IMR-90 (cell line): ENCODE data around the gene GOLGA8O.
"Not testable (repeated sequence)": the region's sequence is repeated elsewhere in the genome, so short reads cannot be mapped to it uniquely, and the experiment has no call there.

Source experiments
- RAD21 ChIP-seq: IDR thresholded peaks from 2 replicates; pipeline ENCODE4 v1.6.1; 2012; ENCODE audit warnings: low read length, improper control_type of control experiment
- TF ChIP-seq, protein P1 (sequence below): conservative IDR thresholded peaks from 2 replicates; pipeline ENCODE4 v1.5.1; 2012; ENCODE audit warnings: mild to moderate bottlenecking, low read depth, low read length, improper control_type of control experiment

DNA sequence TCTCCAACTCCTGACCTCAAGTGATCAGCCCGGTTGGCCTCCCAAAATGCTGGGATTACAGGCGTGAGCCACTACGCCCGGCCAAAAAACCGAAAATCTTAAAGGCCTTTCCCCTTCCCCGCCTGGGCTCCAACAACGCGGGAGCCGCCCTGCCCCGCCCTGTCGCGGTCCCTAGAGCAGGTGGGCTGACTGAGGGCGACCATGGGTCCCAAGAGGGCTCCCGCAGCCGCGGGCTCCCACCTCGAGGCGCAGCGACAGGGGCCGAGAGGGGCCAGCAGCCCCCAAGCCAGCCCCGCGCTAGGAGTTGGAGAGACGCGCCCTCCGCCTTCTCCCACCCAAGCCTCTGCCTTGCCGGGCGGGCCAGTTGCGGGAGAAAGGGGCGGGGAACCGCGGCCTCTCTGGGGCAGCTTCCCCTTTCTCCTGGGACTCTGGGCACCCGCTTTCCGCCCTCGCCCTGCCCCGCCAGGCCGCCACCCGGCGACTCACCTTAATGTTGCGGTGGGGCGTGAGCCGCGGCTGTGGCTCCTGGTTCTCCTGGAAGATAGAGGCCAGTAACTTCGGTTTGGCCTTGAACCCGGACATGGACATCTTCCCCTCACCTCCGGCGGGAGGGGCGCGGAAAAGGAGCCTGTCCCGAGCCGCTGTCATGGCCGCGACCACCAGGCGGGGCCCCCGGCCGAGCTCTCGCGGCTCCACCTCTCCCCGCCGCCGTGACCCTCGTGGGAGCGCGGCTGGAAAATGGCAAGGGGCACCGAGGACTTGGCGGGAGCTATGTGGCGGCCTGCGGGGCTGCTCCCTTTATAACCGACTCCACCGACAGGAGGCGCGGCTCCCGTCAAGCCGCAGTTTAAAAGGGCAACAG, 21.1 kb downstream of the GOLGA8O start:
- TF ChIP-seq, protein P1, sequence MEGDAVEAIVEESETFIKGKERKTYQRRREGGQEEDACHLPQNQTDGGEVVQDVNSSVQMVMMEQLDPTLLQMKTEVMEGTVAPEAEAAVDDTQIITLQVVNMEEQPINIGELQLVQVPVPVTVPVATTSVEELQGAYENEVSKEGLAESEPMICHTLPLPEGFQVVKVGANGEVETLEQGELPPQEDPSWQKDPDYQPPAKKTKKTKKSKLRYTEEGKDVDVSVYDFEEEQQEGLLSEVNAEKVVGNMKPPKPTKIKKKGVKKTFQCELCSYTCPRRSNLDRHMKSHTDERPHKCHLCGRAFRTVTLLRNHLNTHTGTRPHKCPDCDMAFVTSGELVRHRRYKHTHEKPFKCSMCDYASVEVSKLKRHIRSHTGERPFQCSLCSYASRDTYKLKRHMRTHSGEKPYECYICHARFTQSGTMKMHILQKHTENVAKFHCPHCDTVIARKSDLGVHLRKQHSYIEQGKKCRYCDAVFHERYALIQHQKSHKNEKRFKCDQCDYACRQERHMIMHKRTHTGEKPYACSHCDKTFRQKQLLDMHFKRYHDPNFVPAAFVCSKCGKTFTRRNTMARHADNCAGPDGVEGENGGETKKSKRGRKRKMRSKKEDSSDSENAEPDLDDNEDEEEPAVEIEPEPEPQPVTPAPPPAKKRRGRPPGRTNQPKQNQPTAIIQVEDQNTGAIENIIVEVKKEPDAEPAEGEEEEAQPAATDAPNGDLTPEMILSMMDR = not testable (repeated sequence)
- not testable (repeated sequence) for TF ChIP-seq RAD21
